Naive thymus-derived CD4-positive, alpha-beta T cell (primary cell): Measurements from ENCODE around the gene ALPL. TPM values are rescaled to one million over a fixed set of nuclear protein-coding genes. Genes with fewer than 3 reads are reported as not detected.

Experiments used
- ATAC-seq: fragments of 150-1000 bp; cut with Tn5 transposase; 2 replicates; pipeline ENCODE4 v1.10.0; 2021; ENCODE audit warnings: mild to moderate bottlenecking, moderate library complexity
- CTCF ChIA-PET: fragments of 350-600 bp; sonication (Branson Sonifier 250); formaldehyde crosslinking; loops from one replicate; lab custom pipeline; 2021; ENCODE audit warnings: antibody characterized with exemption; lab: Charles Lee
- POLR2A ChIA-PET: fragments of 350-600 bp; sonication (Branson Sonifier 250); formaldehyde crosslinking; loops from one replicate; lab custom pipeline; 2021; ENCODE audit warnings: antibody characterized with exemption, inconsistent platforms; lab: Charles Lee
- DNase-seq, 9 donors: peaks; one replicate each; pipeline versions ENCODE4 v3.0.0 to v3.0.0-alpha.2; 2020 to 2022; ENCODE audit warnings: mixed read lengths in 1 of 9
- H3K27ac ChIP-seq: one replicate; pipeline ENCODE4 v1.7.0; 2013; ENCODE audit warnings: mild to moderate bottlenecking, low read depth, low read length, moderate library complexity
- H3K27me3 ChIP-seq, 2 donors: one replicate each; pipeline ENCODE4 v1.7.0; 2013; ENCODE audit warnings: low read length in 2 of 2, mild to moderate bottlenecking in 2 of 2, moderate library complexity in 2 of 2; ENCODE audit not compliant: control insufficient read depth in 2 of 2, insufficient read depth in 2 of 2
- H3K36me3 ChIP-seq, 3 experiments: 1 replicate in 2 of 3; 2 replicates in 1 of 3; pipeline ENCODE4 v1.7.0; 2013; ENCODE audit warnings: low read length in 3 of 3, mild to moderate bottlenecking in 3 of 3, moderate library complexity in 1 of 3; ENCODE audit not compliant: insufficient read depth in 3 of 3, control insufficient read depth in 2 of 3
- H3K4me1 ChIP-seq, 2 donors: one replicate each; pipeline ENCODE4 v1.7.0; 2013; ENCODE audit warnings: low read length in 2 of 2, mild to moderate bottlenecking in 2 of 2, moderate library complexity in 1 of 2; ENCODE audit not compliant: control insufficient read depth in 2 of 2, insufficient read depth in 2 of 2
- H3K4me3 ChIP-seq: 2 replicates; pipeline ENCODE4 v1.7.0; 2013; ENCODE audit warnings: mild to moderate bottlenecking, low read length
- H3K9me3 ChIP-seq, 3 experiments: 1 replicate in 2 of 3; 2 replicates in 1 of 3; pipeline ENCODE4 v1.7.0; 2013; ENCODE audit warnings: low read length in 3 of 3; ENCODE audit not compliant: control insufficient read depth in 2 of 3
- H3K27ac Mint-ChIP-seq, 9 donors: one replicate each; pipeline ENCODE4 v1.8.0; 2020 to 2022; ENCODE audit warnings: mixed read lengths in 9 of 9, mild to moderate bottlenecking in 8 of 9, moderate library complexity in 5 of 9, inconsistent platforms in 2 of 9
- H3K27me3 Mint-ChIP-seq, 5 donors: one replicate each; pipeline ENCODE4 v1.8.0; 2021 to 2022; ENCODE audit warnings: mixed read lengths in 5 of 5, mild to moderate bottlenecking in 1 of 5
- H3K36me3 Mint-ChIP-seq, 5 donors: one replicate each; pipeline ENCODE4 v1.8.0; 2020 to 2022; ENCODE audit warnings: mixed read lengths in 5 of 5, mild to moderate bottlenecking in 3 of 5, inconsistent platforms in 1 of 5
- H3K4me1 Mint-ChIP-seq, 7 donors: one replicate each; pipeline ENCODE4 v1.8.0; 2020 to 2022; ENCODE audit warnings: mixed read lengths in 7 of 7, mild to moderate bottlenecking in 3 of 7, inconsistent platforms in 1 of 7
- H3K4me3 Mint-ChIP-seq, 10 donors: one replicate each; pipeline ENCODE4 v1.8.0; 2020 to 2022; ENCODE audit warnings: mild to moderate bottlenecking in 10 of 10, mixed read lengths in 10 of 10, moderate library complexity in 6 of 10, inconsistent platforms in 2 of 10
- H3K9me3 Mint-ChIP-seq, 11 donors: one replicate each; pipeline ENCODE4 v1.8.0; 2020 to 2022; ENCODE audit warnings: mixed read lengths in 11 of 11, mild to moderate bottlenecking in 4 of 11, inconsistent platforms in 1 of 11, moderate library complexity in 1 of 11
- intact Hi-C, 2 donors: fragments of 100-400 bp; cut with micrococcal nuclease; formaldehyde crosslinking; loops; one replicate each; pipeline ENCODE4 v1.15.1; 2023
- polyA plus RNA-seq, 2 donors: library from polyadenylated mRNA; unstranded; fragments of 300-500 nt; fragmentation: Illumina TruSeq; gene quantifications; one replicate each; pipeline ENCODE4 v1.2.3, GENCODE V29; 2021
- total RNA-seq, 6 experiments: library from RNA in 5 of 6; stranded (reverse) in 5 of 6; gene quantifications; 1 replicate in 5 of 6; 2 replicates in 1 of 6; pipeline ENCODE4 v1.2.3 and lab custom pipeline; 2021 to 2026

Gene ALPL
- total and polyA plus RNA-seq, 7 experiments from 2014 or later = not detected

DNA sequence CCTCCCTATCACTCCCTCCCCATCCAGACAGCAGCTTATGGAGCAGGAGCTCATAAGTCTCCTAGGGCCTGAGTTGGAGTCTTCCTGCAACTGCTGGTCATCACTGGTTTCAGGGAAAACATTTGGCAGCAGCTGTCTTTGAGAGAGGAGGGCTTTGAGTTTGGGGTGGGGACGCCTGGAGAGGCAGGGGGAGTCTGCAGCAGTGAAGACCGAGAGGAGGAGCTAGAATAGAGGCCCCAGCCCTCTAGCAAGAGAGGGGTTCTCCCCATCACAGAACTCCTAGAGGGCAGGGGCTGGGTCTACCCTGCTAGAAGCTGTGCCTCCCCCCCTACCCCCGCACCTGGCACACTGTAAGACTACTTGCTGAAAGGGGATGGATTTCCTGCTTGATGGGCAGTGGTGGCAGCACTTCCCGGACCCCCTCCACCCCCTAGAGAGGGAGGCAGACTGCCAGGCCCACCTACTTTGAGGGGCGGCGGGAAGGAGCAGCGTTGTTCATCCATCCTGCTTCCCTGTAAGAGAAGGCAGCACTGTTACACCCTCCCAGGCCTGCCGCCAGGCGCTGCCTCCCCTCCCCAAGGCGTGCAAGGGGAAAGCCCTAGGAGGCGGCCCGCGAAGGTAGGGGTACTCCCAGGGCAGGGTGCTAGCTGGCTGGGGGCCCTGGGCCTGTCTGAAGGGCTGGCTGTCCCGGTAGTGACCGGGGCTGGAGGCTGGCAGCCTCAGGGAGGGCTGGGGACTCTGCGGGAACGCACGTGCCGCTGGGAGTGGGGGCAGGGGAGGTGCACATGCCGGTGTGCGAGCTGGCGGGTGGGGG lies 109.5 kb downstream of the ALPL start:
- Mint-ChIP-seq H3K4me1 (peaks cover 2 to 13% (median 5%) of the 10 kb centered on the region in 7 donors), H3K36me3 (no peaks in the 10 kb centered on the region), H3K4me3 (no peak overlapping the region), H3K27ac (no peak overlapping the region), H3K9me3 (no peaks in the 10 kb centered on the region), H3K27me3 (peaks cover 7 to 19% (median 17%) of the 10 kb centered on the region in 5 donors)
- no peaks in the 10 kb centered on the region for H3K27me3 ChIP-seq
- intact Hi-C loops = no loop called here
- ATAC-seq (no peak), DNase-seq (no peak)
- H3K4me1 ChIP-seq = no peaks in the 10 kb centered on the region
- POLR2A ChIA-PET = no interaction called here
- H3K9me3 ChIP-seq = no peaks in the 10 kb centered on the region
- no peaks in the 10 kb centered on the region for H3K36me3 ChIP-seq
- no peak overlapping the region for H3K27ac ChIP-seq
- no peak overlapping the region for H3K4me3 ChIP-seq
- CTCF ChIA-PET = no interaction called here

DNA sequence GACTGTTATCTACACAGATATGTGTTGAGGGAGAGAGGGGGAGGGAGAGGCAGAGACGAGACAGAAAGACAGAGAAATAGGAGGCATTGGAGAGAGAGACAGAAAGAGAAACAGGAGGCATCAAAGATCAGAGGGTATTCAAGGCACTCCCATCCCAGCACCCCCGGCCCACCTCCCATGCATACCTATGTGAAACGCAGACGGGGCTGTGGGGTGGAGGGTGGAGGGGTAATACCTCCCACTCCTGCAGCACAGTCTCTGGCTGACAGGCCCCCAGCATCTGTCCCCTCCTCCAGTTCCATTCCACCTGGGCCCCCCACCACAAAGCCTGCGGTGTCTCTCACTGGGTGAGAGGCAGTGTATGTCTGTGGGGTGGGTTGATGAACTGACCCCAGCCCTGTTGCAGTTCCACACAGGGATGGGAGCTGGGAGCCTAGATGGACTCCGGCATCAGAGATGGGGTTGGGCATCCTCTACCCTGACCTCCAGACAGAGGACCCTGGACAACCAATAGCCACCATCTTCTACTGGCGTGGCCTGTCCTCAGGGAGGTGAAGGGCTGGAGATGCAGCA lies 110.2 kb downstream of the ALPL start:
- ChIA-PET POLR2A (no interaction called here), CTCF (no interaction called here)
- Mint-ChIP-seq H3K4me1 (peaks cover 2 to 13% (median 5%) of the 10 kb centered on the region in 7 donors), H3K27me3 (peaks cover 11 to 21% (median 18%) of the 10 kb centered on the region in 5 donors), H3K4me3 (no peak overlapping the region), H3K27ac (no peak overlapping the region), H3K9me3 (no peaks in the 10 kb centered on the region), H3K36me3 (no peaks in the 10 kb centered on the region)
- no peak overlapping the region for H3K4me3 ChIP-seq
- DNase-seq (no peak), ATAC-seq (no peak)
- intact Hi-C loops = no loop called here
- no peaks in the 10 kb centered on the region for H3K9me3 ChIP-seq
- no peaks in the 10 kb centered on the region for H3K36me3 ChIP-seq
- H3K27ac ChIP-seq = no peak overlapping the region
- H3K4me1 ChIP-seq = no peaks in the 10 kb centered on the region
- H3K27me3 ChIP-seq = no peaks in the 10 kb centered on the region

DNA sequence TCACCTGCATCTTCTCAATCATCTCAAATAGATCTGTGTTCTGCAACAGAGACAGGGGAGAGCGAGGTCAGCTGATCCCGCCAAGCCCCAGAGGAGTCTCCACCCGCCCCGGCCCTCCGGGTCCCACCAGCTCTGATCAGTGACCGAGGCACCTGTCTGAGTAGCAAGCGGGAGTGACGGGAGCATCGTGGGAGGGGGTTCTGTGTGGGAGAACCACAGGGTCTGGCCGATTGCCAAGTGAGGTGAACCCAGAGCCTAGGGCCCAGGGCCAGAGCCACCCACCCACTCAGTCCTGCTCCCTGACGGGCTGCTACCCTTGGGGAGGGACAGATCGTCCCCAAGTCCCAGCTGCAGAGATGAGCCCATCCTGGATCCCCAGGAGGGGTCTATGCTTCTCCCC lies 110.8 kb downstream of the ALPL start:
- no peak for DNase-seq
- H3K27me3 ChIP-seq = no peaks in the 10 kb centered on the region
- H3K27ac ChIP-seq = no peak overlapping the region
- no peak overlapping the region for H3K27ac Mint-ChIP-seq
- intact Hi-C loops = no loop called here
- ChIA-PET POLR2A (no interaction called here), CTCF (no interaction called here)
- H3K36me3 Mint-ChIP-seq = no peaks in the 10 kb centered on the region
- H3K9me3 ChIP-seq = no peaks in the 10 kb centered on the region
- H3K4me1 Mint-ChIP-seq = peaks cover 2 to 13% (median 5%) of the 10 kb centered on the region in 7 donors
- no peak for ATAC-seq
- no peaks in the 10 kb centered on the region for H3K9me3 Mint-ChIP-seq
- no peaks in the 10 kb centered on the region for H3K36me3 ChIP-seq
- H3K27me3 Mint-ChIP-seq = peaks cover 11 to 21% (median 18%) of the 10 kb centered on the region in 5 donors
- no peak overlapping the region for H3K4me3 Mint-ChIP-seq
- H3K4me1 ChIP-seq = no peaks in the 10 kb centered on the region
- no peak overlapping the region for H3K4me3 ChIP-seq

DNA sequence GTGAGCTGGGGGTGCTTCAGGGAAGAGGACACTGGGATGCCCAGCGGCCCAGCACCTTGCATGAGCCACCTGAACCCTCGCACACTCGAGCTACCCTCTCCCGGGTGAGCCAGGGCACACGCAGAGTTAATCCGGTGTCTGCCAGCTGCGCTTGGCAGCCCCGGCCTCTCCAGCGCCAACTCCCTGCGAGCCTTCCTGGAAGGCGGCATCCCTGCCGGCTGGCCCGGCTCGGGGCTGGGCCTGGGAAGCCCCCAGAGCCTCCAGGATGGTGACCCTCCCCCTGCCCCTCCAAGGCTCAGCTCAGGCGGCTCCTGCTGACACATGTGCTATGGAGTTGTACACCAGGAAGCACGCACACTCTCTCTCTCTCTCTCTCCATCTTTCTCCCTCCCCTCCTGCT lies 111.3 kb downstream of the ALPL start:
- Mint-ChIP-seq H3K27ac (no peak overlapping the region), H3K4me1 (peaks cover 2 to 13% (median 5%) of the 10 kb centered on the region in 7 donors), H3K36me3 (no peaks in the 10 kb centered on the region), H3K9me3 (no peaks in the 10 kb centered on the region), H3K27me3 (peaks cover 14 to 22% (median 19%) of the 10 kb centered on the region in 5 donors), H3K4me3 (peak overlapping the region in 1 of 10 donors; percentile 6)
- DNase-seq (no peak), ATAC-seq (no peak)
- Histone ChIP-seq H3K4me3 (no peak overlapping the region), H3K9me3 (no peaks in the 10 kb centered on the region), H3K4me1 (no peaks in the 10 kb centered on the region), H3K27me3 (no peaks in the 10 kb centered on the region), H3K36me3 (no peaks in the 10 kb centered on the region), H3K27ac (no peak overlapping the region)
- POLR2A ChIA-PET = no interaction called here
- intact Hi-C loops = no loop called here
- CTCF ChIA-PET = no interaction called here

DNA sequence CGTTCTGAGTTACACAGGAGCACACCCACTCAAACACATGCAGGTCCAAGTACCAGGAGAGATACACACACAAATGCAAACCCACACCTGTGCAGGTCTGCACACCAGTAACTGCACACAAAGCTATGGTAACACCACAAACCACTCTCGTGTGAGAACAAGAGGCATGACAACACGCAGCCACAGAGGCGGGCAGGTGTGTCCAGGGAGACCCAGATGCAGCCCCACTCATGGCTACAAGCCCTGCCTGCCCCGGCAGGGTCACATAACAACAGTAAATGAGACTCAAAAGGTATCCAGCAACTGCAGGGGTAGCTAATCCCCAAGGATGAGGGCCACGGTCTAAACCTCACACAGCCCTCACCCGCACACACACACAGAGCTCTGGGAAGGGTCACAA lies 111.8 kb downstream of the ALPL start:
- H3K27ac ChIP-seq = no peak overlapping the region
- Mint-ChIP-seq H3K27me3 (peaks cover 16 to 22% (median 19%) of the 10 kb centered on the region in 5 donors), H3K27ac (no peak overlapping the region), H3K4me3 (peak overlapping the region in 8 of 10 donors; percentile 1 to 74 (median 56)), H3K4me1 (peaks cover 2 to 13% (median 5%) of the 10 kb centered on the region in 7 donors), H3K36me3 (no peaks in the 10 kb centered on the region), H3K9me3 (peaks cover 0 to under 1% (median 0%) of the 10 kb centered on the region in 11 donors)
- POLR2A ChIA-PET = no interaction called here
- ATAC-seq (no peak), DNase-seq (no peak)
- no peaks in the 10 kb centered on the region for H3K4me1 ChIP-seq
- H3K36me3 ChIP-seq = no peaks in the 10 kb centered on the region
- H3K27me3 ChIP-seq = no peaks in the 10 kb centered on the region
- no peaks in the 10 kb centered on the region for H3K9me3 ChIP-seq
- intact Hi-C loops = no loop called here
- CTCF ChIA-PET = no interaction called here
- no peak overlapping the region for H3K4me3 ChIP-seq

DNA sequence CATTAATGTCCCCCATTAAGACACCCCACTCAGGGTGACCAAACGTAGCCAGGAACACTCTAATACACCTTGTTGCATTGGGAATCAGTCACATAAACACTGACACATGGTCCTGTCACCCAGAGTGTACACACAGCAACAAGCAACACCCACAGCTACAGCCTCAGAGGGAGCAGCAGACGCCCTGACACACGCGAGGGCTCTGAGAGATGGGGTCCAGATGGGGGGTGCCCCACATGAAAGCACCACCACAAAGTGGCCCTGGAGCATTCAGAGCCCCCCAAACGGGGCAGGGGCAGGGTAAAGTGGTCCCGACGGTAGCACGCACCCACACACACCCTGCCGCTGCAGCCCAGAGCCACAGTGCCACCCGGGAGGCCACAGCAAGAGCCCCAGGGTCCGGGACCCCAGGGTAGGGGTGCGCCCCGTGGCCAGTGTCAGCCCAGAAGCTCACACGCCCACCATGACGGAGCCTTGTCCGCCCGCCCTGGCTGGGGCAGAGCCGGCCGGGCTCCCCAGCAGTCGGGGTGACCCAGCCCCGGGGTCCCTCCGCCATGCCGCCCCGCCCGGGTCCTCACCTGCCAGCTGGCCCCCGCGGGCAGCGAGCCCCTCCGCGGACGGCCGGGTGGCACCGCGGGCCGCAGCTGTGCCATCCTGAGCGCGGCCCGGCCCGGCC lies 112.7 kb downstream of the ALPL start:
- H3K4me3 ChIP-seq = no peak overlapping the region
- H3K27ac Mint-ChIP-seq = no peak overlapping the region

More for the DNA sequence above, 112.7 kb downstream of the ALPL start:
- ChIA-PET POLR2A (no interaction called here), CTCF (no interaction called here)
- intact Hi-C loops = no loop called here
- Mint-ChIP-seq H3K4me1 (peaks cover 2 to 13% (median 5%) of the 10 kb centered on the region in 7 donors), H3K4me3 (peak overlapping the region in 9 of 10 donors; percentile 39 to 74 (median 62)), H3K27me3 (peaks cover 16 to 22% (median 19%) of the 10 kb centered on the region in 5 donors), H3K36me3 (no peaks in the 10 kb centered on the region), H3K9me3 (peaks cover 0 to 1% (median 0%) of the 10 kb centered on the region in 11 donors)
- ATAC-seq (no peak), DNase-seq (no peak)
- no peak overlapping the region for H3K27ac ChIP-seq
- no peaks in the 10 kb centered on the region for H3K4me1 ChIP-seq
- no peaks in the 10 kb centered on the region for H3K36me3 ChIP-seq
- no peaks in the 10 kb centered on the region for H3K9me3 ChIP-seq
- H3K27me3 ChIP-seq = no peaks in the 10 kb centered on the region
